HEK293 (cell line): ENCODE data around the gene VDAC1.
"Not testable (repeated sequence)": the region's sequence is repeated elsewhere in the genome, so short reads cannot be mapped to it uniquely, and the experiment has no call there.

Experiments used
- CTCF ChIP-seq: fragments of 450-650 bp; formaldehyde crosslinking; IDR thresholded peaks from 2 replicates; pipeline ENCODE4 v1.5.1; 2016; ENCODE audit warnings: missing biosample characterization, missing genetic modification characterization
- GLI4 ChIP-seq: fragments of 450-650 bp; formaldehyde crosslinking; IDR thresholded peaks from 2 replicates; pipeline ENCODE4 v1.5.1; 2016; ENCODE audit warnings: missing biosample characterization, missing genetic modification characterization
- KLF16 ChIP-seq: fragments of 450-650 bp; formaldehyde crosslinking; IDR thresholded peaks from 2 replicates; pipeline ENCODE4 v1.5.1; 2017; ENCODE audit warnings: missing biosample characterization, missing genetic modification characterization
- MYNN ChIP-seq: fragments of 450-650 bp; formaldehyde crosslinking; IDR thresholded peaks from 2 replicates; pipeline ENCODE4 v1.5.1; 2016; ENCODE audit warnings: missing biosample characterization, missing genetic modification characterization, borderline replicate concordance
- PBX3 ChIP-seq: sonication (generic); formaldehyde crosslinking; IDR thresholded peaks from 2 replicates; pipeline ENCODE4 v1.8.1; 2022; ENCODE audit warnings: mild to moderate bottlenecking, moderate library complexity, missing genetic modification reagents
- PRDM10 ChIP-seq: fragments of 450-650 bp; formaldehyde crosslinking; IDR thresholded peaks from 2 replicates; pipeline ENCODE4 v1.5.1; 2016; ENCODE audit warnings: missing biosample characterization, missing genetic modification characterization
- SP2 ChIP-seq: fragments of 450-650 bp; formaldehyde crosslinking; IDR thresholded peaks from 2 replicates; pipeline ENCODE4 v1.5.1; 2016; ENCODE audit warnings: missing biosample characterization, missing genetic modification characterization
- ZBTB17 ChIP-seq: fragments of 450-650 bp; formaldehyde crosslinking; IDR thresholded peaks from 2 replicates; pipeline ENCODE4 v1.5.1; 2016; ENCODE audit warnings: missing biosample characterization, missing genetic modification characterization
- ZBTB7A ChIP-seq: fragments of 450-650 bp; formaldehyde crosslinking; IDR thresholded peaks from 2 replicates; pipeline ENCODE4 v1.5.1; 2016; ENCODE audit warnings: low read depth, missing biosample characterization, missing genetic modification characterization
- ZNF23 ChIP-seq: fragments of 450-650 bp; formaldehyde crosslinking; IDR thresholded peaks from 2 replicates; pipeline ENCODE4 v1.5.1; 2016; ENCODE audit warnings: missing biosample characterization, missing genetic modification characterization, borderline replicate concordance
- ZNF324 ChIP-seq: fragments of 450-650 bp; formaldehyde crosslinking; IDR thresholded peaks from 2 replicates; pipeline ENCODE4 v1.5.1; 2016; ENCODE audit warnings: missing biosample characterization, missing genetic modification characterization
- ZNF513 ChIP-seq: fragments of 450-650 bp; IDR thresholded peaks from 2 replicates; pipeline ENCODE4 v1.5.1; 2018; ENCODE audit warnings: missing biosample characterization, missing genetic modification characterization
- TF ChIP-seq, protein P1 (sequence below): fragments of 450-650 bp; formaldehyde crosslinking; IDR thresholded peaks from 2 replicates; pipeline ENCODE4 v1.5.1; 2016; ENCODE audit warnings: missing biosample characterization, missing genetic modification characterization
- TF ChIP-seq, protein P2 (sequence below): fragments of 450-650 bp; formaldehyde crosslinking; IDR thresholded peaks from 2 replicates; pipeline ENCODE4 v1.5.1; 2017; ENCODE audit warnings: missing biosample characterization, missing genetic modification characterization

GRCh38 chr5:133975546-133975945, 29.2 kb downstream of the VDAC1 start:
- TF ChIP-seq SP2 (tag by site-specific recombination); GLI4 (tag by site-specific recombination); CTCF (tag by site-specific recombination); ZBTB17 (tag by site-specific recombination); MYNN; ZNF324 (tag by site-specific recombination); PRDM10 (tag by site-specific recombination); ZNF23 (tag by site-specific recombination); PBX3 (CRISPR knock-in tag); ZBTB7A; ZNF513 (tag by site-specific recombination); KLF16 (tag by site-specific recombination): not testable (repeated sequence)
- TF ChIP-seq, protein P1, sequence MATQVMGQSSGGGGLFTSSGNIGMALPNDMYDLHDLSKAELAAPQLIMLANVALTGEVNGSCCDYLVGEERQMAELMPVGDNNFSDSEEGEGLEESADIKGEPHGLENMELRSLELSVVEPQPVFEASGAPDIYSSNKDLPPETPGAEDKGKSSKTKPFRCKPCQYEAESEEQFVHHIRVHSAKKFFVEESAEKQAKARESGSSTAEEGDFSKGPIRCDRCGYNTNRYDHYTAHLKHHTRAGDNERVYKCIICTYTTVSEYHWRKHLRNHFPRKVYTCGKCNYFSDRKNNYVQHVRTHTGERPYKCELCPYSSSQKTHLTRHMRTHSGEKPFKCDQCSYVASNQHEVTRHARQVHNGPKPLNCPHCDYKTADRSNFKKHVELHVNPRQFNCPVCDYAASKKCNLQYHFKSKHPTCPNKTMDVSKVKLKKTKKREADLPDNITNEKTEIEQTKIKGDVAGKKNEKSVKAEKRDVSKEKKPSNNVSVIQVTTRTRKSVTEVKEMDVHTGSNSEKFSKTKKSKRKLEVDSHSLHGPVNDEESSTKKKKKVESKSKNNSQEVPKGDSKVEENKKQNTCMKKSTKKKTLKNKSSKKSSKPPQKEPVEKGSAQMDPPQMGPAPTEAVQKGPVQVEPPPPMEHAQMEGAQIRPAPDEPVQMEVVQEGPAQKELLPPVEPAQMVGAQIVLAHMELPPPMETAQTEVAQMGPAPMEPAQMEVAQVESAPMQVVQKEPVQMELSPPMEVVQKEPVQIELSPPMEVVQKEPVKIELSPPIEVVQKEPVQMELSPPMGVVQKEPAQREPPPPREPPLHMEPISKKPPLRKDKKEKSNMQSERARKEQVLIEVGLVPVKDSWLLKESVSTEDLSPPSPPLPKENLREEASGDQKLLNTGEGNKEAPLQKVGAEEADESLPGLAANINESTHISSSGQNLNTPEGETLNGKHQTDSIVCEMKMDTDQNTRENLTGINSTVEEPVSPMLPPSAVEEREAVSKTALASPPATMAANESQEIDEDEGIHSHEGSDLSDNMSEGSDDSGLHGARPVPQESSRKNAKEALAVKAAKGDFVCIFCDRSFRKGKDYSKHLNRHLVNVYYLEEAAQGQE (tag by site-specific recombination): not testable (repeated sequence)
- TF ChIP-seq, protein P2, sequence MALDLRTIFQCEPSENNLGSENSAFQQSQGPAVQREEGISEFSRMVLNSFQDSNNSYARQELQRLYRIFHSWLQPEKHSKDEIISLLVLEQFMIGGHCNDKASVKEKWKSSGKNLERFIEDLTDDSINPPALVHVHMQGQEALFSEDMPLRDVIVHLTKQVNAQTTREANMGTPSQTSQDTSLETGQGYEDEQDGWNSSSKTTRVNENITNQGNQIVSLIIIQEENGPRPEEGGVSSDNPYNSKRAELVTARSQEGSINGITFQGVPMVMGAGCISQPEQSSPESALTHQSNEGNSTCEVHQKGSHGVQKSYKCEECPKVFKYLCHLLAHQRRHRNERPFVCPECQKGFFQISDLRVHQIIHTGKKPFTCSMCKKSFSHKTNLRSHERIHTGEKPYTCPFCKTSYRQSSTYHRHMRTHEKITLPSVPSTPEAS (tag by site-specific recombination): not testable (repeated sequence)
